ENCODE data around the gene ANHX.

- TF ChIP-seq POLR2A (IDR thresholded peaks at IDR 0.05; ENCODE audit: control extremely low read depth in 1 of 2, low read depth in 2 of 2, low read length in 2 of 2), result no peak
- TF ChIP-seq CHD2 (IDR thresholded peaks at IDR 0.05; ENCODE audit: low read length), result no peak
- no peak for TF ChIP-seq CTCF (IDR thresholded peaks at IDR 0.05; ENCODE audit: control extremely low read depth in 1 of 3, insufficient read depth in 1 of 3, low read depth in 1 of 3, low read length in 3 of 3)
- TF ChIP-seq ZNF274 (IDR thresholded peaks at IDR 0.05; ENCODE audit: borderline replicate concordance, extremely low read depth, low read length), result no peak
Measured at GRCh38 chr12:133172491-133172890, 63.2 kb downstream of the ANHX start.

Measured in H1 (cell line).